Caco-2 (cell line): ENCODE results near the gene FOXJ3. TPM values are rescaled to one million over a fixed set of nuclear protein-coding genes. Genes with fewer than 3 reads are reported as not detected.

ENCODE experiments used
- BruUV-seq: library from RNA; stranded (reverse); fragments of 400-500 nt; replicated peaks from 2 replicates; lab custom pipeline; 2021; lab: Mats Ljungman, UMichigan
- CTCF ChIA-PET: fragments of 300-600 bp; sonication (Branson Sonifier 250); formaldehyde crosslinking; loops from one replicate; lab custom pipeline; 2022; ENCODE audit warnings: antibody characterized with exemption; lab: Charles Lee
- POLR2A ChIA-PET: fragments of 300-600 bp; sonication (Branson Sonifier 250); formaldehyde crosslinking; loops from one replicate; lab custom pipeline; 2022; ENCODE audit warnings: antibody characterized with exemption; lab: Charles Lee
- DNase-seq, 2 experiments: peaks; one replicate each; pipeline versions ENCODE4 v3.0.0 to v3.0.0-alpha.2; 2020 to 2022
- H3K27me3 ChIP-seq: replicated peaks from 2 replicates; pipeline ENCODE4 v1.6.0; 2011; ENCODE audit warnings: low read length; ENCODE audit not compliant: control insufficient read depth, insufficient read depth
- H3K36me3 ChIP-seq: 2 replicates; pipeline ENCODE4 v1.5.1; 2011; ENCODE audit warnings: low read length; ENCODE audit not compliant: control insufficient read depth, insufficient read depth
- H3K4me1 ChIP-seq: fragments of 250-450 bp; sonication (Bioruptor Pico); 2 replicates; pipeline ENCODE4 v1.5.1; 2020; ENCODE audit warnings: mild to moderate bottlenecking
- H3K4me3 ChIP-seq: 2 replicates; pipeline ENCODE4 v1.5.1; 2011; ENCODE audit warnings: low read depth, mild to moderate bottlenecking, control low read depth, low read length
- H3K9me3 ChIP-seq: fragments of 250-450 bp; sonication (Bioruptor Pico); 2 replicates; pipeline ENCODE4 v1.5.1; 2020; ENCODE audit warnings: mild to moderate bottlenecking, moderate library complexity
- H3K27ac Mint-ChIP-seq: one replicate; pipeline ENCODE4 v1.8.0; 2022; ENCODE audit warnings: mixed read lengths; ENCODE audit not compliant: unreplicated experiment
- H3K27me3 Mint-ChIP-seq: one replicate; pipeline ENCODE4 v1.8.0; 2022; ENCODE audit warnings: mixed read lengths; ENCODE audit not compliant: insufficient read depth, unreplicated experiment
- H3K36me3 Mint-ChIP-seq: one replicate; pipeline ENCODE4 v1.8.0; 2022; ENCODE audit warnings: mild to moderate bottlenecking, mixed read lengths; ENCODE audit not compliant: insufficient read depth, unreplicated experiment
- H3K4me1 Mint-ChIP-seq: one replicate; pipeline ENCODE4 v1.8.0; 2022; ENCODE audit warnings: low read depth, mixed read lengths; ENCODE audit not compliant: unreplicated experiment
- H3K4me3 Mint-ChIP-seq: one replicate; pipeline ENCODE4 v1.8.0; 2022; ENCODE audit warnings: mild to moderate bottlenecking, moderate library complexity, mixed read lengths; ENCODE audit not compliant: unreplicated experiment
- H3K9me3 Mint-ChIP-seq: one replicate; pipeline ENCODE4 v1.8.0; 2022; ENCODE audit warnings: mixed read lengths; ENCODE audit not compliant: unreplicated experiment
- intact Hi-C: fragments of 100-400 bp; cut with micrococcal nuclease; formaldehyde crosslinking; loops from one replicate; pipeline ENCODE4 v1.10.0; 2022; ENCODE audit not compliant: unreplicated experiment
- total RNA-seq: library from RNA; stranded (reverse); gene quantifications from 2 replicates; pipeline ENCODE4 v1.2.3, GENCODE V29; 2022
- TF ChIP-seq, protein P1 (sequence below), 2 experiments: fragments of 200-600 bp in 1 of 2; IDR thresholded peaks; 1 replicate in 1 of 2; 2 replicates in 1 of 2; pipeline versions ENCODE4 v1.5.1 to v1.8.0; 2011 to 2022; ENCODE audit warnings: antibody characterized with exemption in 1 of 2, control low read depth in 1 of 2, inconsistent platforms in 1 of 2, low read depth in 1 of 2, low read length in 1 of 2, mild to moderate bottlenecking in 1 of 2, moderate library complexity in 1 of 2; ENCODE audit not compliant: insufficient read depth in 1 of 2, severe bottlenecking in 1 of 2, unreplicated experiment in 1 of 2

FOXJ3 gene
- total RNA-seq, 1 experiment from 2014 or later = 60.2 TPM

DNA sequence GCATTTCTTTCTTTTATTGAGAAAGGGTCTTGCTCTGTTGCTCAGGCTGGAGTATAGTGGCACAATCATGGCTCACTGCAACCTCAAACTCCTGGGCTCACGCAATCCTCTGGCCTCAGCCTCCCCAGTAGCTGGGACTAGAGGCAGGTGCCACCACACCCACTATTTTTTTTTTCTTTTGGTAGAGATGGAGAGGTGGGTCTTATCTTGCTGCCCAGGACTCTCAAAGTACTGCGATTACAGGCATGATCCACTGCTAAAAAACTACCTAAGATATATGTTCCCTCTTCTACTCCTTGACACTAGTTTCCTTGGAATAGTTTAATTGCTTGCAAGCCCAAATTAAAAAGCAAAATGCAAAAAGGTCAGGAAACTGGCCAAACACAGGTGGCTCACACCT, 113.6 kb downstream of the FOXJ3 start:
- ChIA-PET POLR2A (no interaction called here), CTCF (no interaction called here)
- intact Hi-C loops = no loop called here
- H3K4me1 ChIP-seq = peaks cover 14% of the 10 kb centered on the region
- no peaks in the 10 kb centered on the region for H3K9me3 ChIP-seq
- no TSS peak for BruUV-seq
- TF ChIP-seq, protein P1, sequence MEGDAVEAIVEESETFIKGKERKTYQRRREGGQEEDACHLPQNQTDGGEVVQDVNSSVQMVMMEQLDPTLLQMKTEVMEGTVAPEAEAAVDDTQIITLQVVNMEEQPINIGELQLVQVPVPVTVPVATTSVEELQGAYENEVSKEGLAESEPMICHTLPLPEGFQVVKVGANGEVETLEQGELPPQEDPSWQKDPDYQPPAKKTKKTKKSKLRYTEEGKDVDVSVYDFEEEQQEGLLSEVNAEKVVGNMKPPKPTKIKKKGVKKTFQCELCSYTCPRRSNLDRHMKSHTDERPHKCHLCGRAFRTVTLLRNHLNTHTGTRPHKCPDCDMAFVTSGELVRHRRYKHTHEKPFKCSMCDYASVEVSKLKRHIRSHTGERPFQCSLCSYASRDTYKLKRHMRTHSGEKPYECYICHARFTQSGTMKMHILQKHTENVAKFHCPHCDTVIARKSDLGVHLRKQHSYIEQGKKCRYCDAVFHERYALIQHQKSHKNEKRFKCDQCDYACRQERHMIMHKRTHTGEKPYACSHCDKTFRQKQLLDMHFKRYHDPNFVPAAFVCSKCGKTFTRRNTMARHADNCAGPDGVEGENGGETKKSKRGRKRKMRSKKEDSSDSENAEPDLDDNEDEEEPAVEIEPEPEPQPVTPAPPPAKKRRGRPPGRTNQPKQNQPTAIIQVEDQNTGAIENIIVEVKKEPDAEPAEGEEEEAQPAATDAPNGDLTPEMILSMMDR (IDR thresholded peaks at IDR 0.05; ENCODE audit: insufficient read depth in 1 of 2, low read depth in 1 of 2, low read length in 1 of 2, severe bottlenecking in 1 of 2, unreplicated experiment in 1 of 2) = no peak
- H3K4me3 ChIP-seq = no peak overlapping the region
- H3K27me3 Mint-ChIP-seq = no peaks in the 10 kb centered on the region
- H3K36me3 Mint-ChIP-seq = peaks cover 43% of the 10 kb centered on the region
- peaks cover 31% of the 10 kb centered on the region for H3K4me1 Mint-ChIP-seq
- peak overlapping the region; percentile 89 for H3K27ac Mint-ChIP-seq
- H3K36me3 ChIP-seq = no peaks in the 10 kb centered on the region
- peaks cover 20% of the 10 kb centered on the region for H3K9me3 Mint-ChIP-seq
- no peak for DNase-seq
- no peaks in the 10 kb centered on the region for H3K27me3 ChIP-seq
- no peak overlapping the region for H3K4me3 Mint-ChIP-seq

DNA sequence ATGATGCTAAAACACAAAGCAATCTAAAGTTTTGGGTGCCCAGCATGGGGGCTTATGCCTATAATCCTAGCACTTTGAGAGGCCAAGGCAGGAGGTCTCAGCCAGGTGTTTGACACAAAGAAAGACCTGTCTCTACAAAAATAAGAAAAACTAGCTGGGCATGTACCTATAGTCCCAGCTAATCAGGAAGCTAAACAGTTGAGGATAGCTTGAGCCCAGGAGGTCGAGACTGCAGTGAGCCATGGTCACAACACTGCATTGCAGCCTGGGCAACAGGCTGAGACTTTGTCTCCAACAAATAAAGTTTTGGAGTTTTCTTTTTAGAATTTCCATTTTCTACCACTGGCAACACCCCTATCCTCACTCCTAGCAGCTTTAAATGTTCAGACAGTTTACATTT, 115.4 kb downstream of the FOXJ3 start:
- BruUV-seq = no TSS peak
- H3K4me3 Mint-ChIP-seq = no peak overlapping the region
- Histone ChIP-seq H3K4me1 (peaks cover 14% of the 10 kb centered on the region), H3K4me3 (no peak overlapping the region), H3K36me3 (no peaks in the 10 kb centered on the region), H3K27me3 (no peaks in the 10 kb centered on the region), H3K9me3 (no peaks in the 10 kb centered on the region)
- H3K27ac Mint-ChIP-seq = peak overlapping the region; percentile 39
- H3K36me3 Mint-ChIP-seq = peaks cover 45% of the 10 kb centered on the region
- TF ChIP-seq, protein P1 (IDR thresholded peaks at IDR 0.05; ENCODE audit: insufficient read depth in 1 of 2, low read depth in 1 of 2, low read length in 1 of 2, severe bottlenecking in 1 of 2, unreplicated experiment in 1 of 2) = no peak
- intact Hi-C loops = no loop called here
- peaks cover 31% of the 10 kb centered on the region for H3K4me1 Mint-ChIP-seq
- DNase-seq = no peak
- H3K27me3 Mint-ChIP-seq = no peaks in the 10 kb centered on the region
- ChIA-PET CTCF (no interaction called here), POLR2A (no interaction called here)
- peaks cover 20% of the 10 kb centered on the region for H3K9me3 Mint-ChIP-seq

DNA sequence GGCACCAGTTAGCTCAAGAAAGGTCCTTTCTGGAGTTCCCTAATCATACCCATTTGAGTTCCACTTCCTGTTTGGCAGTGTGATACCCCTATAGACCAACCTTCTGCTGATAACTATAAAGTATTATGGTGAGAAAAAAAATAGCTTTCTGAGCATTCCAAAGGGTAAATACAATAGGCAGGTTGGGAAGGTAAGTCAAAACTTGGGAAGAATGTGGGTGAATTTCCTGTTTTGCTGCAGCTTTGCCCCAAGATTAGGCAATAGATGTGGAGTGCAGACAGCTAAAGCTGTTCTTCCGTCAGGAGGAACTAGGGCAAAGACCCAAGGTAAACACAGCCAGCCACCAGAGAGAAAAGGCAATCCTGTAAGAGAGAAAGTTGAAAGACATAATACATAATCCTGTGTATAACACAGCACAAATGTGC, 120.6 kb downstream of the FOXJ3 start:
- no peak for DNase-seq
- ChIA-PET POLR2A (no interaction called here), CTCF (no interaction called here)
- H3K4me1 ChIP-seq = no peaks in the 10 kb centered on the region
- H3K4me1 Mint-ChIP-seq = peaks cover 13% of the 10 kb centered on the region
- no peaks in the 10 kb centered on the region for H3K27me3 ChIP-seq
- H3K27ac Mint-ChIP-seq = no peak overlapping the region
- peaks cover 31% of the 10 kb centered on the region for H3K36me3 Mint-ChIP-seq
- H3K27me3 Mint-ChIP-seq = no peaks in the 10 kb centered on the region
- H3K9me3 ChIP-seq = no peaks in the 10 kb centered on the region
- TF ChIP-seq, protein P1 (IDR thresholded peaks at IDR 0.05; ENCODE audit: insufficient read depth in 1 of 2, low read depth in 1 of 2, low read length in 1 of 2, severe bottlenecking in 1 of 2, unreplicated experiment in 1 of 2) = no peak
- H3K4me3 Mint-ChIP-seq = no peak overlapping the region
- BruUV-seq = no TSS peak
- intact Hi-C loops = no loop called here
- H3K9me3 Mint-ChIP-seq = no peaks in the 10 kb centered on the region
- H3K36me3 ChIP-seq = 0 out of 2 replicates have a peak, but pooled peaks cover 2% of the 10 kb centered on the region
- H3K4me3 ChIP-seq = no peak overlapping the region
